ENCODE results near the gene DYRK1A.

The DYRK1A gene

DNA sequence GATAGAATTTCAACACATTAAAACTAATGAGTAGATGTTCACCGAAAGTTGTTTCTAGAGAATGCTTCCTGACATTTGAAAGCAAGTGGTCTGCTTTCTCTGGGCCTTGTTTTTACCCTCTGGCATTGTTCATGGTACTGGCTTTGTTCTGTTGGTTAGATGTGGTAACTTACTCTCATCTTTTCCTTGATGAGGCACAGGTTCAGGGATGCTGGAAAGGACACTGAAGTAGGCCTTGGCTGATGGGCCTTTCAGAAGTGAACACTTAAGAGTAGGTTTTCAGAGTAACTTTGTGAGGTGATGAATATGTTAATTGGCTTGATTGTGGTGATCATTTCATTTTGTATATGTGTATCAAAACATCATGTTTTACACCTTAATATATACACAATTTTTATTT is 55.8 kb downstream of the DYRK1A start:
- Histone ChIP-seq H3F3A (ENCODE audit: insufficient read depth) (0 out of 2 replicates have a peak, but pooled peaks cover 5% of the 10 kb centered on the region), H3K79me2 (ENCODE audit: insufficient read depth, low read length) (peaks cover 97% of the 10 kb centered on the region), H3K4me3 (ENCODE audit: insufficient read depth, low read length, poor library complexity, severe bottlenecking) (no peak overlapping the region), H3K27me3 (ENCODE audit: low read length) (no peaks in the 10 kb centered on the region), H3K36me3 (ENCODE audit: low read length) (peaks cover 44% of the 10 kb centered on the region), H3K27ac (ENCODE audit: low read depth, low read length) (no peak overlapping the region), H2AFZ (ENCODE audit: low read depth, low read length, severe bottlenecking) (no peak overlapping the region), H3K9me2 (replicated peaks; ENCODE audit: insufficient read depth, low read length) (no peaks in the 10 kb centered on the region), H3K9ac (ENCODE audit: low read length) (no peak overlapping the region), H3K9me3 (ENCODE audit: insufficient read depth, low read length) (no peaks in the 10 kb centered on the region), H4K20me1 (ENCODE audit: low read depth, low read length) (peaks cover 44% of the 10 kb centered on the region), H3K4me2 (ENCODE audit: low read depth, low read length, poor library complexity, severe bottlenecking) (no peak overlapping the region)
- TF ChIP-seq, protein P1, sequence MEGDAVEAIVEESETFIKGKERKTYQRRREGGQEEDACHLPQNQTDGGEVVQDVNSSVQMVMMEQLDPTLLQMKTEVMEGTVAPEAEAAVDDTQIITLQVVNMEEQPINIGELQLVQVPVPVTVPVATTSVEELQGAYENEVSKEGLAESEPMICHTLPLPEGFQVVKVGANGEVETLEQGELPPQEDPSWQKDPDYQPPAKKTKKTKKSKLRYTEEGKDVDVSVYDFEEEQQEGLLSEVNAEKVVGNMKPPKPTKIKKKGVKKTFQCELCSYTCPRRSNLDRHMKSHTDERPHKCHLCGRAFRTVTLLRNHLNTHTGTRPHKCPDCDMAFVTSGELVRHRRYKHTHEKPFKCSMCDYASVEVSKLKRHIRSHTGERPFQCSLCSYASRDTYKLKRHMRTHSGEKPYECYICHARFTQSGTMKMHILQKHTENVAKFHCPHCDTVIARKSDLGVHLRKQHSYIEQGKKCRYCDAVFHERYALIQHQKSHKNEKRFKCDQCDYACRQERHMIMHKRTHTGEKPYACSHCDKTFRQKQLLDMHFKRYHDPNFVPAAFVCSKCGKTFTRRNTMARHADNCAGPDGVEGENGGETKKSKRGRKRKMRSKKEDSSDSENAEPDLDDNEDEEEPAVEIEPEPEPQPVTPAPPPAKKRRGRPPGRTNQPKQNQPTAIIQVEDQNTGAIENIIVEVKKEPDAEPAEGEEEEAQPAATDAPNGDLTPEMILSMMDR (IDR thresholded peaks at IDR 0.05; ENCODE audit: insufficient read depth, low read length, poor library complexity, severe bottlenecking) = no peak
- no peak for TF ChIP-seq EZH2phosphoT487 (conservative IDR thresholded peaks at IDR 0.05; ENCODE audit: low read length)

DNA sequence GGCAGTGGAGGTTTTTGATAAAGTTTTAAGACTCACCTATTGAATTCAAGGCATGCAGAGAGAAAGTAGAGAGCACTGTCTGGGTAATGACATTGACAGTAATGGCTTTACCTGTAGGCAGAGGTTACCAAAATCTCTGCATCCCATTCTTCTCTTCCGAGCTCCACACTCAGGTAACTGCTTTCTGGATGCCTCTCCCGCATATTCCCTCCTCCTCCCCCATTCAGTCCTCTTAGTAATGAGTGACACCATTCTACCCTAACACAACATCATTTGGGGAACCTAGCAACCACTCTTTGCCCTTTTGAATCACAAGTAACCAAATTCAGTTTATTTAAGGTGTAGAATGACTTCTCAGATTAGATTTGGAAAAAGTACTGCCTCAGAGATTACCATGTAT is 56.5 kb downstream of the DYRK1A start:
- Histone ChIP-seq H3K9me3 (ENCODE audit: insufficient read depth, low read length) (no peaks in the 10 kb centered on the region), H3K9me2 (replicated peaks; ENCODE audit: insufficient read depth, low read length) (no peaks in the 10 kb centered on the region), H3K4me2 (ENCODE audit: low read depth, low read length, poor library complexity, severe bottlenecking) (no peak overlapping the region), H3F3A (ENCODE audit: insufficient read depth) (no peaks in the 10 kb centered on the region), H2AFZ (ENCODE audit: low read depth, low read length, severe bottlenecking) (no peak overlapping the region), H3K27me3 (ENCODE audit: low read length) (no peaks in the 10 kb centered on the region), H3K79me2 (ENCODE audit: insufficient read depth, low read length) (peaks cover 97% of the 10 kb centered on the region), H3K27ac (ENCODE audit: low read depth, low read length) (no peak overlapping the region), H3K9ac (ENCODE audit: low read length) (no peak overlapping the region), H4K20me1 (ENCODE audit: low read depth, low read length) (peaks cover 45% of the 10 kb centered on the region), H3K4me3 (ENCODE audit: insufficient read depth, low read length, poor library complexity, severe bottlenecking) (no peak overlapping the region), H3K36me3 (ENCODE audit: low read length) (peaks cover 49% of the 10 kb centered on the region)
- TF ChIP-seq EZH2phosphoT487 (conservative IDR thresholded peaks at IDR 0.05; ENCODE audit: low read length) = no peak
- TF ChIP-seq, protein P1 (IDR thresholded peaks at IDR 0.05; ENCODE audit: insufficient read depth, low read length, poor library complexity, severe bottlenecking) = no peak

DNA sequence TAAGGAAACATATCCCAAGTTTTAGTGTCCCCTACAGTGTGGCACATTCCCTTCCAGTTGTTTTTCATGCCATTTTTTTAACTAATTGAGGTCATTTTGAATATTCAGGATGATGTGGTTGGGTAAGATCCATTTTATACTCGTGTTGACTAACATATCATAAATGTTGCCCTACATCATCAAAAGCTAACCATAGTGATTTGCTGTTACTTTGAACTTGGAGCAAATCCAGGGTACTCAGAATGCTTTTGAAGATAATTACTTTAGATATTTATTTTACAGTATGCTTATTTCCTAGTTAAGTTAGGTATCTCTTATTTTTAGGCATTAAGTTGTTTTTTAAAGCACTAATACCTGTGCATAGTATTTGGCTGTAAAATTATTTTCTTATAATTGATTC is 57.8 kb downstream of the DYRK1A start:
- no peaks in the 10 kb centered on the region for H3K9me2 ChIP-seq (replicated peaks; ENCODE audit: insufficient read depth, low read length)
- H3K36me3 ChIP-seq (ENCODE audit: low read length) = peaks cover 54% of the 10 kb centered on the region
- no peak overlapping the region for H2AFZ ChIP-seq (ENCODE audit: low read depth, low read length, severe bottlenecking)
- TF ChIP-seq EZH2phosphoT487 (conservative IDR thresholded peaks at IDR 0.05; ENCODE audit: low read length) = no peak
- TF ChIP-seq, protein P1 (IDR thresholded peaks at IDR 0.05; ENCODE audit: insufficient read depth, low read length, poor library complexity, severe bottlenecking) = no peak
- H3K9ac ChIP-seq (ENCODE audit: low read length) = no peak overlapping the region
- peaks cover 97% of the 10 kb centered on the region for H3K79me2 ChIP-seq (ENCODE audit: insufficient read depth, low read length)
- H3F3A ChIP-seq (ENCODE audit: insufficient read depth) = no peaks in the 10 kb centered on the region
- no peak overlapping the region for H3K4me2 ChIP-seq (ENCODE audit: low read depth, low read length, poor library complexity, severe bottlenecking)
- no peak overlapping the region for H3K27ac ChIP-seq (ENCODE audit: low read depth, low read length)
- peaks cover 34% of the 10 kb centered on the region for H4K20me1 ChIP-seq (ENCODE audit: low read depth, low read length)
- H3K4me3 ChIP-seq (ENCODE audit: insufficient read depth, low read length, poor library complexity, severe bottlenecking) = no peak overlapping the region
- no peaks in the 10 kb centered on the region for H3K27me3 ChIP-seq (ENCODE audit: low read length)
- H3K9me3 ChIP-seq (ENCODE audit: insufficient read depth, low read length) = no peaks in the 10 kb centered on the region
